Ovary (tissue), 9 donors: ENCODE results near the gene KLHL8. TPM values are rescaled to one million over a fixed set of nuclear protein-coding genes. Genes with fewer than 3 reads are reported as not detected.

Experiments used
- DNase-seq, 5 donors: peaks; one replicate each; pipeline ENCODE4 v3.0.0-alpha.2; 2019 to 2020
- H3K27ac ChIP-seq, 2 donors: fragments of 200-600 bp; one replicate each; pipeline versions ENCODE4 v1.5.1 to v1.8.0; 2019 to 2022
- H3K27me3 ChIP-seq: fragments of 200-600 bp; one replicate; pipeline ENCODE4 v1.8.0; 2022
- H3K36me3 ChIP-seq: fragments of 200-600 bp; sonication (generic); one replicate; pipeline ENCODE4 v1.5.1; 2019
- H3K4me1 ChIP-seq: one replicate; pipeline ENCODE4 v1.8.1; 2013; ENCODE audit warnings: mild to moderate bottlenecking, moderate library complexity; ENCODE audit not compliant: insufficient read depth
- H3K4me3 ChIP-seq: fragments of 200-600 bp; sonication (generic); one replicate; pipeline ENCODE4 v1.5.1; 2017
- H3K9me3 ChIP-seq, 2 donors: fragments of 200-600 bp in 1 of 2; sonication (generic) in 1 of 2; one replicate each; pipeline versions ENCODE4 v1.5.1 to v1.8.1; 2013 to 2019; ENCODE audit warnings: mild to moderate bottlenecking in 1 of 2, moderate library complexity in 1 of 2
- EP300 ChIP-seq: sonication (generic); formaldehyde crosslinking; IDR thresholded peaks from one replicate; pipeline ENCODE4 v1.6.1; 2017; ENCODE audit warnings: antibody characterized with exemption
- POLR2A ChIP-seq: fragments of 450-650 bp; IDR thresholded peaks from one replicate; pipeline ENCODE4 v1.6.1; 2017; ENCODE audit warnings: antibody characterized with exemption, mild to moderate bottlenecking, moderate library complexity
- WGBS, 3 donors: extraction: QIAGEN DNeasy Blood & Tissue Kit in 1 of 3; methylation state at CpG; one replicate each; pipeline versions ENCODE4 v1.1.5 to v1.1.7; 2013 to 2017; 5-methylcytosine and 5-hydroxymethylcytosine counted together
- intact Hi-C, 4 donors: fragments of 100-400 bp; cut with DNase I; formaldehyde crosslinking; loops; one replicate each; pipeline versions ENCODE4 v1.11.0 to v1.15.1; 2022 to 2023
- polyA plus RNA-seq, 2 donors: library from polyadenylated mRNA; stranded (reverse); fragments of 200-250 nt in 1 of 2; fragments of 350-450 nt in 1 of 2; fragmentation: Illumina TruSeq in 1 of 2; extraction: RNeasy Lipid Tissue Mini Kit (QIAGEN cat#74804) in 1 of 2; gene quantifications; one replicate each; pipeline ENCODE4 v1.2.3, GENCODE V29; 2013 to 2014
- total RNA-seq, 7 donors: library from RNA; depleted of rRNA in 2 of 7; stranded (reverse); fragments of >200 nt in 2 of 7; fragmentation: NEBNext Ultra II Directional in 3 of 7; extraction: Animal tissue kit (Norgen Biotek cat#: 25700) in 3 of 7; gene quantifications; one replicate each; pipeline versions ENCODE4 v1.1.0 to v1.2.4, GENCODE V29; 2016 to 2023
- TF ChIP-seq, protein P1 (sequence below), 3 donors: fragments of 450-650 bp in 2 of 3; fragments of 200-600 bp in 1 of 3; IDR thresholded peaks; one replicate each; pipeline versions ENCODE4 v1.5.1 to v1.8.0; 2016 to 2022; ENCODE audit warnings: antibody characterized with exemption in 3 of 3, mild to moderate bottlenecking in 1 of 3
- donor health status: DM: no; HTN: no; CAD: no; lungs with moderate emphysema.
- donor health status: DM: no; HTN: no; CAD: no.
- donor health status: Bipolar disorder and iron deficiency.
- donor health status: DM: yes; HTN: yes; CAD: no.
- donor health status: DM: no; HTN: no; CAD: no.
- donor health status: DM: yes; HTN: yes; CAD: no.

The KLHL8 gene
- total and polyA plus RNA-seq, 9 donors, result 4.1 to 13.1 (median 11.4) TPM

DNA sequence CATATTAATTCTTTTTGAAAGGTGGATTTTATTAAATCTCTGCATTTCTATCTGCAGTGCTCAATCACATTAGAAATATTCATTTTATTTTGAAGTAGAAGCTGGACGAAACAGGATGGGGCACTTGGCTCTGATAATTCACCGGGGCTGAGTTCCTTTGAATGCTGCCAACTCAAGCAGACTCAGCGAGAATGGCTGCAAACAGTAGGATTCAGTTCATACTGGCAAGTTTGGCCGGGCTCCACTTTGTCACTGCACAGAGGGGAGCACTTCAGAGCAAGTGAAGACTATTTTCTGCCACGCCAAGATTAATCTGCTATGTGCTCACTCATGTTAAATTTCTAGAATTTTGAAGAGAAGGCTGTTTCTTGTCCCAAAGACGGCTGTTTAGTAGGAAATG is 30.7 kb upstream of the KLHL8 start:
- Histone ChIP-seq H3K36me3 (no peaks in the 10 kb centered on the region), H3K4me1 (no peaks in the 10 kb centered on the region), H3K27ac (no peak overlapping the region), H3K27me3 (no peaks in the 10 kb centered on the region), H3K4me3 (no peak overlapping the region), H3K9me3 (no peaks in the 10 kb centered on the region)
- intact Hi-C loops, result no loop called here
- no peak for DNase-seq
- TF ChIP-seq, protein P1, sequence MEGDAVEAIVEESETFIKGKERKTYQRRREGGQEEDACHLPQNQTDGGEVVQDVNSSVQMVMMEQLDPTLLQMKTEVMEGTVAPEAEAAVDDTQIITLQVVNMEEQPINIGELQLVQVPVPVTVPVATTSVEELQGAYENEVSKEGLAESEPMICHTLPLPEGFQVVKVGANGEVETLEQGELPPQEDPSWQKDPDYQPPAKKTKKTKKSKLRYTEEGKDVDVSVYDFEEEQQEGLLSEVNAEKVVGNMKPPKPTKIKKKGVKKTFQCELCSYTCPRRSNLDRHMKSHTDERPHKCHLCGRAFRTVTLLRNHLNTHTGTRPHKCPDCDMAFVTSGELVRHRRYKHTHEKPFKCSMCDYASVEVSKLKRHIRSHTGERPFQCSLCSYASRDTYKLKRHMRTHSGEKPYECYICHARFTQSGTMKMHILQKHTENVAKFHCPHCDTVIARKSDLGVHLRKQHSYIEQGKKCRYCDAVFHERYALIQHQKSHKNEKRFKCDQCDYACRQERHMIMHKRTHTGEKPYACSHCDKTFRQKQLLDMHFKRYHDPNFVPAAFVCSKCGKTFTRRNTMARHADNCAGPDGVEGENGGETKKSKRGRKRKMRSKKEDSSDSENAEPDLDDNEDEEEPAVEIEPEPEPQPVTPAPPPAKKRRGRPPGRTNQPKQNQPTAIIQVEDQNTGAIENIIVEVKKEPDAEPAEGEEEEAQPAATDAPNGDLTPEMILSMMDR (IDR thresholded peaks at IDR 0.05), result no peak
- TF ChIP-seq EP300, result no peak
- no peak for TF ChIP-seq POLR2A
- 55 to 58% (median 56%) methylated on average over 6 of the region's 6 CpGs for WGBS, 3 donors

DNA sequence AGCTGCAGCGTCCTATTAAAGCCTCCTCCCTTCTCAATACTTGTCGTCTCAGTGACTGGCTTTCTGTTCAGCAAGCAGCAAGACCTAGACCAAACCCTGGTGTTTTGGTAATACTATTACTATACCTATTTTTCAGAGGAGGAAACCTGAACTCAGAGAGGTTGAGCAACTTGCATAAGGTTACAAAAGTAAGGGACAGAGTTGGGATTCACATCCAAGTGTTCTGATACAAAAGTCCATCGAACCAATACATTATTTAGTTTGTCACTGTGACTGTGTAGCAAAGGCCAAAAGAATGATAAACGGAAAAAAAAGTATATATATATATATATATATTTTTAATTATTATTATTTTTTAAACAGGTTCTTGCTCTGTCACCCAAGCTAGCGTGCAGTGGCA is 29.9 kb upstream of the KLHL8 start:
- Histone ChIP-seq H3K36me3 (no peaks in the 10 kb centered on the region), H3K9me3 (no peaks in the 10 kb centered on the region), H3K27me3 (no peaks in the 10 kb centered on the region), H3K4me3 (no peak overlapping the region), H3K27ac (no peak overlapping the region), H3K4me1 (no peaks in the 10 kb centered on the region)
- no peak for DNase-seq
- intact Hi-C loops, result no loop called here
- 88 to 92% (median 90%) methylated on average over 5 of the region's 5 CpGs for WGBS, 3 donors
- TF ChIP-seq POLR2A (no peak), EP300 (no peak)
- TF ChIP-seq, protein P1 (IDR thresholded peaks at IDR 0.05), result no peak

- WGBS, 3 donors, result 35 to 46% (median 45%) methylated on average over 2 of the region's 2 CpGs
- no peaks in the 10 kb centered on the region for H3K9me3 ChIP-seq
- intact Hi-C loops, result no loop called here
- TF ChIP-seq POLR2A (no peak), EP300 (no peak)
- TF ChIP-seq, protein P1 (IDR thresholded peaks at IDR 0.05), result no peak
- no peaks in the 10 kb centered on the region for H3K27me3 ChIP-seq
- DNase-seq, result no peak
- H3K4me3 ChIP-seq, result no peak overlapping the region
- no peaks in the 10 kb centered on the region for H3K4me1 ChIP-seq
- no peak overlapping the region for H3K27ac ChIP-seq
- no peaks in the 10 kb centered on the region for H3K36me3 ChIP-seq
These were observed 29.1 kb upstream of the KLHL8 start for GRCh38 chr4:87249332-87250019.

- intact Hi-C loops, result no loop called here
- no peaks in the 10 kb centered on the region for H3K36me3 ChIP-seq
- H3K4me3 ChIP-seq, result no peak overlapping the region
- DNase-seq, result no peak
- H3K4me1 ChIP-seq, result no peaks in the 10 kb centered on the region
- TF ChIP-seq POLR2A (no peak), EP300 (no peak)
- TF ChIP-seq, protein P1 (IDR thresholded peaks at IDR 0.05), result no peak
- 93 to 96% (median 94%) methylated on average over 2 of the region's 2 CpGs for WGBS, 3 donors
- H3K27me3 ChIP-seq, result no peaks in the 10 kb centered on the region
- H3K27ac ChIP-seq, result no peak overlapping the region
- no peaks in the 10 kb centered on the region for H3K9me3 ChIP-seq
These were observed 23.1 kb upstream of the KLHL8 start for GRCh38 chr4:87243426-87244053.
